Testis (tissue), 3 donors: ENCODE results near the gene CYB5B. TPM values are rescaled to one million over a fixed set of nuclear protein-coding genes. Genes with fewer than 3 reads are reported as not detected.

Source experiments
- DNase-seq: peaks from one replicate; pipeline ENCODE4 v3.0.0-alpha.2; 2019
- H3K27ac ChIP-seq, 2 donors: fragments of 200-600 bp; sonication (generic); one replicate each; pipeline ENCODE4 v1.5.1; 2019
- H3K27me3 ChIP-seq: fragments of 200-600 bp; sonication (generic); one replicate; pipeline ENCODE4 v1.5.1; 2019
- H3K36me3 ChIP-seq: fragments of 200-600 bp; sonication (generic); one replicate; pipeline ENCODE4 v1.5.1; 2017; ENCODE audit warnings: low read depth; ENCODE audit errors: missing control alignments
- H3K4me1 ChIP-seq: fragments of 200-600 bp; sonication (generic); one replicate; pipeline ENCODE4 v1.5.1; 2019
- H3K4me3 ChIP-seq, 2 donors: fragments of 200-600 bp; sonication (generic); one replicate each; pipeline ENCODE4 v1.5.1; 2017 to 2019
- H3K9me3 ChIP-seq: fragments of 200-600 bp; sonication (generic); one replicate; pipeline ENCODE4 v1.5.1; 2017
- CTCF ChIP-seq, 3 experiments: fragments of 450-650 bp in 2 of 3; fragments of 200-600 bp in 1 of 3; sonication (generic) in 1 of 3; IDR thresholded peaks; one replicate each; pipeline ENCODE4 v1.5.1; 2016 to 2019; ENCODE audit warnings: antibody characterized with exemption in 3 of 3, mild to moderate bottlenecking in 2 of 3, moderate library complexity in 1 of 3
- POLR2A ChIP-seq: fragments of 450-650 bp; IDR thresholded peaks from one replicate; pipeline ENCODE4 v1.6.1; 2017; ENCODE audit warnings: antibody characterized with exemption, mild to moderate bottlenecking, moderate library complexity
- WGBS, 2 donors: methylation state at CpG; one replicate each; pipeline ENCODE4 v1.1.5; 2018; 5-methylcytosine and 5-hydroxymethylcytosine counted together
- intact Hi-C: fragments of 100-400 bp; cut with DNase I; formaldehyde crosslinking; loops from one replicate; pipeline ENCODE4 v1.15.1; 2023; ENCODE audit warnings: low total_unique reads
- polyA plus RNA-seq: library from polyadenylated mRNA; stranded (reverse); fragments of 350-450 nt; fragmentation: Illumina TruSeq; extraction: RNeasy Lipid Tissue Mini Kit (QIAGEN cat#74804); gene quantifications from one replicate; pipeline ENCODE4 v1.2.3, GENCODE V29; 2014; ENCODE audit warnings: low read depth, low replicate concordance; ENCODE audit not compliant: insufficient read depth
- total RNA-seq, 2 donors: library from RNA; depleted of rRNA; stranded (reverse); fragments of >200 nt; gene quantifications; one replicate each; pipeline ENCODE4 v1.2.3, GENCODE V29; 2016

CYB5B gene
- total and polyA plus RNA-seq, 3 donors from 2014 or later, result 65.8 to 91.9 (median 85.0) TPM

GRCh38 chr16:69503244-69503643, 78.8 kb downstream of the CYB5B start:
- Histone ChIP-seq H3K4me1 (peaks cover 11% of the 10 kb centered on the region), H3K27ac (peak overlapping the region in 1 of 2 donors; percentile 41), H3K4me3 (no peak overlapping the region), H3K9me3 (no peaks in the 10 kb centered on the region), H3K36me3 (no peaks in the 10 kb centered on the region), H3K27me3 (no peaks in the 10 kb centered on the region)
- no peak for TF ChIP-seq CTCF (IDR thresholded peaks at IDR 0.05)
- TF ChIP-seq POLR2A, result no peak
- intact Hi-C loops, result no loop called here
- no peak for DNase-seq
- 91 to 94% methylated on average over 2 to 4 of the region's 4 CpGs for WGBS, 2 donors

GRCh38 chr16:69508033-69508755, 83.8 kb downstream of the CYB5B start:
- Histone ChIP-seq H3K27me3 (no peaks in the 10 kb centered on the region), H3K27ac (no peak overlapping the region), H3K9me3 (no peaks in the 10 kb centered on the region), H3K4me3 (no peak overlapping the region), H3K36me3 (no peaks in the 10 kb centered on the region), H3K4me1 (no peaks in the 10 kb centered on the region)
- intact Hi-C loops, result no loop called here
- TF ChIP-seq POLR2A, result no peak
- TF ChIP-seq CTCF (IDR thresholded peaks at IDR 0.05), result no peak
- WGBS, 2 donors, result 68 to 69% methylated on average over 4 of the region's 4 CpGs
- no peak for DNase-seq

DNA sequence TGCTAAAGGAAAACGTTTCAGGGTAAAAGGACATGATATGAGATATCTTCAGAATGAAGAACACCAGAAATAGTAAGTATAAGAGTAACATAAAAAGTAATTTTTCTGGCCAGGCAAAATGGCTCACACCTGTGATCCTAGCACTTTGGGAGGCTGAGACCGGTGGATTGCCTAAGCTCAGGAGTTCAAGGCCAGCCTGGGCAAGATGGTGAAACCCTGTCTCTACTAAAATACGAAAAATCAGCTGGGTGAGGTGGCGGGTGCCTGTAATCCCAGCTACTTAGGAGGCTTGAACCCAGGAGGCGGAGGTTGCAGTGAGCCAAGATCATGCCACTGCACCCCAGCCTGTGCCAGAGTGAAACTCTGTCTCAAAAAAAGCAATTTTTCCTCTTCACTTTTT, 84.7 kb downstream of the CYB5B start:
- no peak for TF ChIP-seq POLR2A
- TF ChIP-seq CTCF (IDR thresholded peaks at IDR 0.05), result no peak
- Histone ChIP-seq H3K27me3 (no peaks in the 10 kb centered on the region), H3K4me3 (no peak overlapping the region), H3K9me3 (no peaks in the 10 kb centered on the region), H3K36me3 (no peaks in the 10 kb centered on the region), H3K4me1 (no peaks in the 10 kb centered on the region), H3K27ac (no peak overlapping the region)
- intact Hi-C loops, result no loop called here
- no peak for DNase-seq
- 77 to 80% methylated on average over 5 of the region's 5 CpGs for WGBS, 2 donors

DNA sequence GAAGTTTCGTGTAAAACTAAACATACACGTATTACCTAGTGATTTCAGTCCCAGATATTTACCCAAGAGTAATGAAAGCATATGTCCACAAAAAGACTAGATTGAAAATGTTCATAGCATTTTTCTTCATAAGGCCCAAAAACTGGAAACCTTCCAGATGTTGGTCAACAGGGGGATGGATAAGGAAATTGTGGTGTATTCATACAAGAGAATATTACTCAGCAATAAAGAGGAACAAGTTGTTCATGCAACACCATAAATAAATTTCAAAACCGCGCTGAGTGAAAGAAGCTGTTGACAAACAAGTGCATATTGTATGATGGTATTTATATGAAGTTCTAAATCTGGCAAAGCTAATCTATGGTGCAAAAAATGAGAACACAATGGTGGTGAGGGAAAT, 87.2 kb downstream of the CYB5B start:
- WGBS, 2 donors, result 93 to 94% methylated on average over 4 of the region's 4 CpGs
- no peaks in the 10 kb centered on the region for H3K9me3 ChIP-seq
- H3K36me3 ChIP-seq, result no peaks in the 10 kb centered on the region
- intact Hi-C loops, result no loop called here
- no peak overlapping the region for H3K4me3 ChIP-seq
- TF ChIP-seq CTCF (IDR thresholded peaks at IDR 0.05), result no peak
- no peak for TF ChIP-seq POLR2A
- H3K27ac ChIP-seq, result no peak overlapping the region
- no peaks in the 10 kb centered on the region for H3K4me1 ChIP-seq
- DNase-seq, result no peak
- no peaks in the 10 kb centered on the region for H3K27me3 ChIP-seq
